GM18519 (cell line): ENCODE data around the gene ZBTB25.

ENCODE experiments used
- ATAC-seq: cut with Tn5 transposase; IDR thresholded peaks from one replicate; pipeline ENCODE4 v1.9.1; 2021; ENCODE audit warnings: mild to moderate bottlenecking, moderate library complexity; ENCODE audit not compliant: unreplicated experiment, low FRiP score

Gene ZBTB25

GRCh38 chr14:64407329-64407728 lies 96.3 kb downstream of the ZBTB25 start:
- no peak for ATAC-seq

GRCh38 chr14:64405295-64405694 lies 98.3 kb downstream of the ZBTB25 start:
- ATAC-seq: no peak

- ATAC-seq: no peak
These were observed 101.7 kb downstream of the ZBTB25 start for GRCh38 chr14:64401949-64402348.

GRCh38 chr14:64400829-64401459 lies 102.7 kb downstream of the ZBTB25 start:
- ATAC-seq: no peak
